Measurements from ENCODE around the gene PIEZO1. TPM values are rescaled to one million over a fixed set of nuclear protein-coding genes. Genes with fewer than 3 reads are reported as not detected.
A peak's percentile ranks its signal among the peaks of the same experiment; 100 is the strongest.

Gene PIEZO1
- total and polyA plus RNA-seq, 10 of the 15 experiments (the other 5 are each of a cell fraction or from before 2014, with no cell fraction given): 1.3 to 169 (median 33.4) TPM

DNA sequence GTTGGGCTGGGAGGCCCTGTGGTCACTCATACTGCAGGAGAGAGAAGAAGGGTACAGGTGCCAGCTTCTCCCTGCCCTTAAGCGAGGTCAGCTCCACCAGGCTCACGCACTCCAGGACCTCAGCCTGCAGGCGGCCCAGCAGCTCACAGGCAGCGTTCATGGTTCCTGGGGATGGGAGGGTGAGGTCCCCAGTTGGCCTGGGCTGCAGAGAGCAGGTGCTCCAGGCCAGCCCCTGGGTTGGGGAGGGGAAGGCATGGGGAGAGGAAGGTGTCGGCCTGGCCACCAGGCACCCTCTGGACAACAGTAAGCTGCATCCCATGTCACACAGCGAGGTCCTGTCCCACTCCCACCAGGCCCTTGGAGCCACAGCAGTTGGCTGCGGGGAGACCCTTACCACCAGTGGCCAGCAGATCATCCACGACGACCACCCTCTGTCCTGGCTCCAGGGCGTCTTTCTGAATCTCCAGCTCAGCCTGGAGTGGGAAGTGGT lies 24.7 kb upstream of the PIEZO1 start:
- FAIRE-seq (peak; percentile 35), ATAC-seq (no peak), DNase-seq (ENCODE audit: low read depth, low spot score) (no peak)
- Histone ChIP-seq H4K20me1 (ENCODE audit: control insufficient read depth, insufficient read depth) (no peaks in the 10 kb centered on the region), H3K9ac (ENCODE audit: control insufficient read depth, insufficient read depth, low read length) (peak overlapping the region; percentile 88), H3K79me2 (ENCODE audit: control insufficient read depth, insufficient read depth, low read length) (peaks cover 43% of the 10 kb centered on the region), H3K9me3 (replicated peaks; ENCODE audit: control insufficient read depth, insufficient read depth, low read length) (no peaks in the 10 kb centered on the region), H2AFZ (ENCODE audit: control insufficient read depth, low read depth, low read length) (no peak overlapping the region), H3K4me2 (ENCODE audit: control insufficient read depth, insufficient read depth) (peak overlapping the region; percentile 85), H3K4me1 (ENCODE audit: control insufficient read depth, insufficient read depth, low read length) (peaks cover 23% of the 10 kb centered on the region), H3K36me3 (ENCODE audit: control insufficient read depth in 2 of 2, insufficient read depth in 2 of 2, low read length in 1 of 2) (peaks cover 6 to 42% of the 10 kb centered on the region in 2 experiments; a peak in 3 of 4 replicates), H3K4me3 (peak overlapping the region; percentile 85), H3K27me3 (replicated peaks in 1 of 2; ENCODE audit: control insufficient read depth in 2 of 2, insufficient read depth in 2 of 2, low read length in 1 of 2) (no peaks in the 10 kb centered on the region), H3K27ac (ENCODE audit: control insufficient read depth, insufficient read depth) (no peak overlapping the region; the same call in 1 of the 2 replicates)
- TF ChIP-seq TCF7 (IDR thresholded peaks at IDR 0.05; ENCODE audit: borderline replicate concordance): no peak
- TF ChIP-seq TCF3 (IDR thresholded peaks at IDR 0.05; ENCODE audit: borderline replicate concordance, insufficient read depth, low read depth, low read length): 0 out of 2 replicates have a peak, but pooled peaks have one; percentile 9
- peak; percentile 69 for TF ChIP-seq POLR2A (IDR thresholded peaks at IDR 0.05; ENCODE audit: low read depth, low read length)
- TF ChIP-seq BCL3 (IDR thresholded peaks at IDR 0.05; ENCODE audit: borderline replicate concordance, insufficient read depth, low read depth, low read length, poor library complexity, severe bottlenecking): peak; percentile 19
- ChIA-PET SMC1A (ENCODE audit: uncharacterized antibody, unreplicated experiment) (interaction anchor here (0.8 to 2.0 kb wide), 5 partner anchors 8 to 72 kb away, joined by 3 to 7 read pairs (median 5); no protein-coding TSS in a partner anchor), POLR2A (interaction anchor here (0.9 to 4.2 kb wide), 4 partner anchors 8 to 160 kb away, joined by 3 to 30 read pairs (median 6); no protein-coding TSS in a partner anchor), CTCF (interaction anchor here (0.6 to 3.2 kb wide), 5 partner anchors 9 to 406 kb away, joined by 3 to 17 read pairs (median 4); no protein-coding TSS in a partner anchor), RAD21 (ENCODE audit: unreplicated experiment) (interaction anchor here (1.0 to 3.4 kb wide), 6 partner anchors 9 to 357 kb away, joined by 3 to 13 read pairs (median 6); partner anchors contain the start of gene PIEZO1)
- 60% methylated on average over 9 of the region's 10 CpGs for WGBS (ENCODE audit: insufficient coverage, insufficient replicate concordance, low lambda C conversion rate, missing lambda C conversion rate)
- intact Hi-C loops (cut with micrococcal nuclease; ENCODE audit: unreplicated experiment) (loop anchor here (5.0 kb wide), 2 partner anchors 48 to 157 kb away; partner anchors contain the start of genes CYBA, GALNS and TRAPPC2L), in situ Hi-C loops (cut with MboI) (no loop called here)
- BruUV-seq (replicated peaks): TSS peak; percentile 70

Data from GM12878 (cell line).